CD4-positive, alpha-beta T cell treated with Interleukin-12 subunit alpha and Interleukin-12 subunit beta, for 1 hour (primary cell): ENCODE data around the gene CLVS2.

ENCODE experiments used
- DNase-seq: peaks from one replicate; pipeline ENCODE4 v3.0.0-alpha.2; 2020

The CLVS2 gene

GRCh38 chr6:123027408-123027807 lies 31.4 kb downstream of the CLVS2 start:
- no peak for DNase-seq

- DNase-seq, result no peak
Measured at GRCh38 chr6:123028263-123028662, 32.2 kb downstream of the CLVS2 start.

GRCh38 chr6:123030282-123030681 lies 34.2 kb downstream of the CLVS2 start:
- no peak for DNase-seq

GRCh38 chr6:123036648-123037047 lies 40.6 kb downstream of the CLVS2 start:
- DNase-seq, result no peak

GRCh38 chr6:123039431-123039830 lies 43.4 kb downstream of the CLVS2 start:
- no peak for DNase-seq

- DNase-seq, result no peak
Measured at GRCh38 chr6:123042401-123042800, 46.4 kb downstream of the CLVS2 start.

- no peak for DNase-seq
Measured at GRCh38 chr6:123044341-123044860, 48.4 kb downstream of the CLVS2 start.

GRCh38 chr6:123053602-123054225 lies 57.7 kb downstream of the CLVS2 start:
- DNase-seq, result no peak

GRCh38 chr6:123055256-123055655 lies 59.2 kb downstream of the CLVS2 start:
- no peak for DNase-seq

- no peak for DNase-seq
Measured at GRCh38 chr6:123062670-123063069, 66.6 kb downstream of the CLVS2 start.

GRCh38 chr6:123064038-123064437 lies 68.0 kb downstream of the CLVS2 start:
- DNase-seq, result no peak

GRCh38 chr6:123074616-123075015 lies 78.6 kb downstream of the CLVS2 start:
- DNase-seq, result no peak

GRCh38 chr6:123085403-123085802 lies 89.4 kb downstream of the CLVS2 start:
- no peak for DNase-seq

- no peak for DNase-seq
Measured at GRCh38 chr6:123089226-123089625, 93.2 kb downstream of the CLVS2 start.

GRCh38 chr6:123091091-123091895 lies 95.3 kb downstream of the CLVS2 start:
- DNase-seq, result no peak

GRCh38 chr6:123091896-123092271 lies 95.8 kb downstream of the CLVS2 start:
- no peak for DNase-seq

- no peak for DNase-seq
Measured at GRCh38 chr6:123094795-123095194, 98.8 kb downstream of the CLVS2 start.

- DNase-seq, result no peak
Measured at GRCh38 chr6:123105561-123105960, 109.5 kb downstream of the CLVS2 start.

GRCh38 chr6:123116370-123116769 lies 120.3 kb downstream of the CLVS2 start:
- DNase-seq, result no peak

- no peak for DNase-seq
Measured at GRCh38 chr6:123117145-123117908, 121.3 kb downstream of the CLVS2 start.

GRCh38 chr6:123118811-123119210 lies 122.8 kb downstream of the CLVS2 start:
- no peak for DNase-seq
